ENCODE measurements around the gene TRIM9.

TRIM9 gene

GRCh38 chr14:51094901-51095853 lies at the start of gene TRIM9:
Gene TRIM9 (minus strand): TSS chr14:51095105. CDS start chr14:51094939, 166 bp downstream.
- H3K79me2 ChIP-seq (ENCODE audit: insufficient read depth, low read length) = no peaks in the 10 kb centered on the region
- H2AFZ ChIP-seq (ENCODE audit: low read length) = peak within 1 kb of the TSS; percentile 86
- H3K4me2 ChIP-seq (ENCODE audit: low read depth, low read length, poor library complexity, severe bottlenecking) = peak within 1 kb of the TSS; percentile 89
- peaks cover 4% of the 10 kb centered on the region for H3K27me3 ChIP-seq (ENCODE audit: insufficient read depth, low read length, poor library complexity, severe bottlenecking)
- TF ChIP-seq CTCF (conservative IDR thresholded peaks at IDR 0.05; ENCODE audit: low read length) = no peak
- TF ChIP-seq EZH2phosphoT487 (IDR thresholded peaks at IDR 0.05; ENCODE audit: borderline replicate concordance) = no peak
- H3K4me1 ChIP-seq (ENCODE audit: insufficient read depth, low read length, poor library complexity, severe bottlenecking) = peaks cover 13% of the 10 kb centered on the region
- H3K9me3 ChIP-seq (ENCODE audit: insufficient read depth, low read depth, low read length) = no peaks in the 10 kb centered on the region
- no peaks in the 10 kb centered on the region for H3K9me2 ChIP-seq (replicated peaks; ENCODE audit: low read depth, low read length)
- no peaks in the 10 kb centered on the region for H3K36me3 ChIP-seq (ENCODE audit: insufficient read depth, low read length)
- peaks cover 5% of the 10 kb centered on the region; the same call in 1 of the 2 replicates for H3F3A ChIP-seq (ENCODE audit: low read depth)
- H4K20me1 ChIP-seq (ENCODE audit: insufficient read depth, low read length, poor library complexity, severe bottlenecking) = no peaks in the 10 kb centered on the region
- peak within 1 kb of the TSS; percentile 80 for H3K4me3 ChIP-seq (ENCODE audit: low read length, poor library complexity, severe bottlenecking)
- peak within 1 kb of the TSS; percentile 71 for H3K9ac ChIP-seq (ENCODE audit: low read depth, low read length, poor library complexity, severe bottlenecking)

GRCh38 chr14:51140856-51141255 lies 46.0 kb upstream of the TRIM9 start:
- Histone ChIP-seq H3K27me3 (ENCODE audit: insufficient read depth, low read length, poor library complexity, severe bottlenecking) (no peaks in the 10 kb centered on the region), H2AFZ (ENCODE audit: low read length) (no peak overlapping the region), H3K4me1 (ENCODE audit: insufficient read depth, low read length, poor library complexity, severe bottlenecking) (no peaks in the 10 kb centered on the region), H3K9me3 (ENCODE audit: insufficient read depth, low read depth, low read length) (no peaks in the 10 kb centered on the region), H3K9ac (ENCODE audit: low read depth, low read length, poor library complexity, severe bottlenecking) (no peak overlapping the region), H3K4me3 (ENCODE audit: low read length, poor library complexity, severe bottlenecking) (no peak overlapping the region), H3K36me3 (ENCODE audit: insufficient read depth, low read length) (no peaks in the 10 kb centered on the region), H3K9me2 (replicated peaks; ENCODE audit: low read depth, low read length) (no peaks in the 10 kb centered on the region), H3K4me2 (ENCODE audit: low read depth, low read length, poor library complexity, severe bottlenecking) (no peak overlapping the region), H3K79me2 (ENCODE audit: insufficient read depth, low read length) (no peaks in the 10 kb centered on the region), H3F3A (ENCODE audit: low read depth) (no peaks in the 10 kb centered on the region), H4K20me1 (ENCODE audit: insufficient read depth, low read length, poor library complexity, severe bottlenecking) (no peaks in the 10 kb centered on the region)
- TF ChIP-seq CTCF (conservative IDR thresholded peaks at IDR 0.05; ENCODE audit: low read length) = no peak
- TF ChIP-seq EZH2phosphoT487 (IDR thresholded peaks at IDR 0.05; ENCODE audit: borderline replicate concordance) = no peak

- Histone ChIP-seq H3K4me3 (ENCODE audit: low read length, poor library complexity, severe bottlenecking) (no peak overlapping the region), H3K9ac (ENCODE audit: low read depth, low read length, poor library complexity, severe bottlenecking) (no peak overlapping the region), H3K36me3 (ENCODE audit: insufficient read depth, low read length) (no peaks in the 10 kb centered on the region), H3K4me1 (ENCODE audit: insufficient read depth, low read length, poor library complexity, severe bottlenecking) (no peaks in the 10 kb centered on the region), H3F3A (ENCODE audit: low read depth) (no peaks in the 10 kb centered on the region), H3K9me2 (replicated peaks; ENCODE audit: low read depth, low read length) (no peaks in the 10 kb centered on the region), H3K27me3 (ENCODE audit: insufficient read depth, low read length, poor library complexity, severe bottlenecking) (no peaks in the 10 kb centered on the region), H2AFZ (ENCODE audit: low read length) (no peak overlapping the region), H3K9me3 (ENCODE audit: insufficient read depth, low read depth, low read length) (no peaks in the 10 kb centered on the region), H3K4me2 (ENCODE audit: low read depth, low read length, poor library complexity, severe bottlenecking) (no peak overlapping the region), H4K20me1 (ENCODE audit: insufficient read depth, low read length, poor library complexity, severe bottlenecking) (no peaks in the 10 kb centered on the region), H3K79me2 (ENCODE audit: insufficient read depth, low read length) (no peaks in the 10 kb centered on the region)
- TF ChIP-seq EZH2phosphoT487 (IDR thresholded peaks at IDR 0.05; ENCODE audit: borderline replicate concordance) = no peak
- no peak for TF ChIP-seq CTCF (conservative IDR thresholded peaks at IDR 0.05; ENCODE audit: low read length)
These were observed 45.4 kb upstream of the TRIM9 start for GRCh38 chr14:51140338-51140737.
